Neural progenitor cell (in vitro differentiated cells): Measurements from ENCODE around the gene CNKSR1.

Experiments used
- CTCF ChIP-seq: fragments of 200-600 bp; sonication (generic); IDR thresholded peaks from 2 replicates; pipeline ENCODE4 v1.5.1; 2017; ENCODE audit warnings: antibody characterized with exemption, mild to moderate bottlenecking
- EZH2 ChIP-seq: fragments of 200-600 bp; sonication (generic); IDR thresholded peaks from 2 replicates; pipeline ENCODE4 v1.6.1; 2017; ENCODE audit warnings: antibody characterized with exemption, mild to moderate bottlenecking, moderate library complexity
- EZH2phosphoT487 ChIP-seq: fragments of 200-600 bp; sonication (generic); IDR thresholded peaks from 2 replicates; pipeline ENCODE4 v1.6.1; 2017; ENCODE audit warnings: antibody characterized with exemption

DNA sequence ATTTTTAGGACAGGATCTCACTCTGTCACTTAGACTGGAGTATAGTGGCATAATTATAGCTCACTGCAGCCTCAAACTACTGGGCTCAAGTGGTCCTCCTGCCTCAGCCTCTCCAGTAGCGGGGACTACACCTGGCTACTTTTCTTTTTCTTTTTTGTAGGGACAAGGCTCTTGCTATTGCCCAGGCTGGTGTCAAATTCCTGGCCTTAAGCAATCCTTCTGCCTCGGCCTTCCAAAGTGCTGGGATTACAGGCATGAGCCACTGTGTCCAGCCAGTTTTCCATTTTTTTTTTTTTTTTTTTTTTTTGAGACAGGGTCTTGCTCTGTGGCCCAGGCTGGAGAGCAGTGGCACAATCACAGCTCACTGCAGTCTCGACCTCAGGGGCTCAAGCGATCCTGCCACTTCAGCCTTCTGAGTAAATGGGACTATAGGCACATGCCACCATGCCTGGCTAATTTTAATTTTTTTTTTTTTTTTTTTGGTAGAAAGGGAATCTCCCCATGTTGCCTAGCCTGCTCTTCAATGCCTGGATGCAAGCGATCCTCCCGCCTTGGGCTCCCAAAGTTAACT, 36.1 kb downstream of the CNKSR1 start:
- TF ChIP-seq CTCF (no peak), EZH2 (no peak), EZH2phosphoT487 (no peak)
